HG03469 (cell line): ENCODE data around the gene EME2.

Source experiments
- ATAC-seq: cut with Tn5 transposase; IDR thresholded peaks from one replicate; pipeline ENCODE4 v1.9.1; 2021; ENCODE audit warnings: mild to moderate bottlenecking, moderate library complexity, moderate number of reproducible peaks; ENCODE audit not compliant: unreplicated experiment

The EME2 gene

DNA sequence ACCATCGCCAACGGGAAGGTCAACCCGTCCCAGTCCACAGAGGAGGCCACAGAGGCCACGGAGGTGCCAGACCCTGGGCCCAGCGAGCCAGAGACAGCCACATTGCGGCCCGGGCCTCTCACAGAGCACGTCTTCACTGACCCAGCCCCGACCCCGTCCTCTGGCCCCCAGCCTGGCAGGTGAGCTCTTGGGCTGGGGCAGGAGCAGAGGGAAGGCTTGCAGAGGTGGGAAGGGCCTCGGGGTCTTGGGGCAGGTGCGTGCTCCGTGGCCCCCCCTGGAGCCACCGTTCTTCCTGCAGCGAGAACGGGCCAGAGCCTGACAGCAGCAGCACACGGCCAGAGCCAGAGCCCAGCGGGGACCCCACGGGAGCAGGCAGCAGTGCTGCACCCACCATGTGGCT lies 6.4 kb upstream of the EME2 start:
- ATAC-seq: no peak

DNA sequence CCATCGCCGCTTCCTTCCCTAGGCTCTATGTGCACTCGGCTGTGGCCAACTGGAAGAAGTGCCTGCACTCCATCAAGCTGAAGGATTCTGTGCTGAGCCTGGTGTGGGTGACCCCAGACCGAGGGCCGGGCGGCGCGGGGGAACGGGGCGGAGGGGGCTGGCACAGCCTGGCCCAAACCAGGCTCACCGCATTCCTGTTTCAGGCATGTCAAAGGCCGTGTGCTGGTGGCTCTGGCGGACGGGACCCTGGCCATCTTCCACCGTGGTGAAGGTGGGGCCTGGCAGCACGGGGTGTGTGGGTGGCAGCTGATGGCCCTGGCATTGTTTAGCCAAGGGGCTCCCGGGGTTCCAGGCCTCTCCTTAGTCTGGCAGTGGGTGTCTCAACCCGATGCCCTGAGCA lies 5.9 kb upstream of the EME2 start:
- no peak for ATAC-seq

DNA sequence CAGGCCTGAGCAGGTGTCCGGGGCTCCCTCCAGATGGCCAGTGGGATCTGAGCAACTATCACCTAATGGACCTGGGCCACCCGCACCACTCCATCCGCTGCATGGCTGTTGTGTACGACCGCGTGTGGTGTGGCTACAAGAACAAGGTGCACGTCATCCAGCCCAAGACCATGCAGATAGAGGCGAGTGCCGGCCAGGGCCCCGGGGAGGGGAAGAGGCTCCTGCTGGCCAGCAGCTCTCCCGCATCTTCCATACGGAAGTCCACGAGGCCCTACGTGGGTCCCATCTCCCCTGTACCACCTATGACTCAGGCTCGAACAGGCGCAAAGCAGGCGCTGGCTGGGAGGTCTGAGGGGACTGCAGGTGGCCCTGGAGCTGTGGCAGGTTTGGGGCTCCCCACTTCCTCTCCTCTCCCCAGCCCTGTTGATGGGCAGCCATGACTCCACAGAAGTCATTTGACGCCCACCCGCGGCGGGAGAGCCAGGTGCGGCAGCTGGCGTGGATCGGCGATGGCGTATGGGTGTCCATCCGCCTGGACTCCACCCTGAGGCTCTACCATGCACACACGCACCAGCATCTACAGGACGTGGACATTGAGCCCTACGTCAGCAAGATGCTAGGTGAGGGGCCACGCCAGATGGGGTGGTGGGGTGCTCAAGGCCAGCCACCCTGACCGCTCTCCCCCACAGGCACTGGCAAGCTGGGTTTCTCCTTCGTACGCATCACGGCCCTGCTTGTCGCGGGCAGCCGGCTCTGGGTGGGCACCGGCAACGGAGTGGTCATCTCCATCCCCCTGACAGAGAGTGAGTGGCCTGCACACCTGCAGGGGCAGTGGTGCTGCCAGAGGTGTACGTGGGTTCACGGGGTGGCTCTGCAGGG lies 5.3 kb upstream of the EME2 start:
- ATAC-seq: no peak

DNA sequence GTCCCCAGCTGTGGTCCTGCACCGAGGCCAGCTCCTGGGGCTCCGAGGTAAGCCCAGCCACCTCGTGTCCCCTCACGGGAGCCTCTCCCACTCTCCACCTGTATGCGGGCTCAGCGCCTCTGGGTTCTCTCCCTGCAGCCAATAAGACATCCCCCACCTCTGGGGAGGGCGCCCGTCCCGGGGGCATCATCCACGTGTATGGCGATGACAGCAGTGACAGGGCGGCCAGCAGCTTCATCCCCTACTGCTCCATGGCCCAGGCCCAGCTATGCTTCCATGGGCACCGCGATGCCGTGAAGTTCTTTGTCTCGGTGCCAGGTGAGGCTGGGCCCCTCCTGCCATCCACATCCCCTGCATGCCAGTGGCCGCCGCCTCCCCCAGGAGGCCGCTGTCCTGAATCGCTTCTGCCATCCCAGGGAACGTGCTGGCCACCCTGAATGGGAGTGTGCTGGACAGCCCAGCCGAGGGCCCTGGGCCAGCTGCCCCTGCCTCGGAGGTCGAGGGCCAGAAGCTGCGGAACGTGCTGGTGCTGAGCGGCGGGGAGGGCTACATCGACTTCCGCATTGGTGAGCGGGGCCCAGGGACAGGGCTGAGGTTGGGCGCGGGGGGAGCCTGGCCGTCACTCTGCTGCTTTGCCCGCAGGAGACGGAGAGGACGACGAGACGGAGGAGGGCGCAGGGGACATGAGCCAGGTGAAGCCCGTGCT lies 4.4 kb upstream of the EME2 start:
- no peak for ATAC-seq

DNA sequence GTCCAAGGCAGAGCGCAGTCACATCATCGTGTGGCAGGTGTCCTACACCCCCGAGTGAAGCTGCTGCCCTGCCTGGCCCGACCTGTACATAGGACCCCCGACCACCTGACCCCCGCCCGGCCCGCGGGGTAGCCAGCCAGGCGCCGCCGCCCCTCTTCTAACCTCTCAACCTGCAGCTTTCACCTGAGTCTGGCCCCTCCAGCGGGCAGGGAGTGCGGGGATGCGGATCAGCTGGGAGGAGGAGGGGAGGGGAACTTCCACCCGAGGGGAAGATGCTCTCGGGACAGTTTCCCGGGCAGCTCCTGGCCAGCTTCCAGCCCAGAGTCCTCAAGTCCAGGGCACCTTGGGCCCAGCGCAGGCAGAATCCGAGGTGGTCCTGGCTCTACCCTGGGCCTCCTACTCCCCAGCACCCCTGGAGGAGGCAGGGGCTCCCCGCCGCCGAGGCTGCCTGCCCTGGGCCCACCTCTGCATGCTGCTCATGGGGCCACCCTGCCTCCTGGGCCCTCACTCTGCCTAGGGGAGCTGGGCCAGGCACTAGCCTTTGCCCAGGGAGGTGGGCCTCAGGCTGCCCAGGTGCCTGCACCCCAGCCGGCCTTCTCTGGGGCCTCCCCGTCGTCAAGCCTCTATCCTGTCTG lies 3.7 kb upstream of the EME2 start:
- no peak for ATAC-seq

DNA sequence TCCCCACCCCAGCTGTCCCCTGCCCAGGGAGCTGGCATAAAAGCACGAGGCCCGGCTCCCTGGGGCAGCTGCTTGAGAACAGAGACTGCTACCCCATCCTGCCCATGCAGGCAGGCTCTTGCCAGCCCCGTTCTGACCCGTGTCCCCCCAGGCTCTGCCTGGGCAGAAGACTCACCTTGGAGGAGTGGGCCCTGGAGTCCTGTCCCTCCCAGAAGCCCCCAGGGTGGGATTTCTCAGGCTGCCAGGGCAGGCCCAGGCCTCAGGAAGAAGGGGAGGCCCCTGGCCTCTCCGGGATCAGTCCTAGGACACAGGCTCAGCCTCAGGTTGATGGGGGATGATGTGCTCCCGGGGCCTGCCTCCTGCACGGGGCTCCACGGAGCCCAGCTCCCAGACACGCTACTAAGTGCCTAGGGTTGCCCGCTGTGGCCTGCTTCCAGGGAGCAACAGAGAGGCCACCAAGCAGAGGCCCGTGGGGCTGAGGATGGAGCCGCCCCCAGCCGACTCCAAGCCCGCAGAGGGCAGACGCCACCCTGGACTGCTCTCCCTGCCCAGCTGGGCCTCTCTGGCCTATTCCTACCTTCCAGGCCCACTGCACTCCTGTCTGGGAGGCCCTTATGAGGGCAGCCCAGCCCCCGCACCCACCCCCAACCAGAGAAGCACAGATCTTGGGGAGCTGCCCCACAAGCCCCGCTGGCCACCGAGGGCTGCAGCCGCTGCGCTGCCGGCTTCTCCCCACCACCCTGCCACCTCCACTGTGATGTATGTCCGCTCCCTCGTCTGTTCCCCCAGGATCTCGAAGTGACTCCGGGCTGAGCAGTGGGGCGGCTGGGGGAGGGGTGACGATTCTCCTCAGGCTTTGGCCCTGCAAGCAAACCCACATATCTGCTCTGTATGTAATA lies 3.0 kb upstream of the EME2 start:
- ATAC-seq: no peak

DNA sequence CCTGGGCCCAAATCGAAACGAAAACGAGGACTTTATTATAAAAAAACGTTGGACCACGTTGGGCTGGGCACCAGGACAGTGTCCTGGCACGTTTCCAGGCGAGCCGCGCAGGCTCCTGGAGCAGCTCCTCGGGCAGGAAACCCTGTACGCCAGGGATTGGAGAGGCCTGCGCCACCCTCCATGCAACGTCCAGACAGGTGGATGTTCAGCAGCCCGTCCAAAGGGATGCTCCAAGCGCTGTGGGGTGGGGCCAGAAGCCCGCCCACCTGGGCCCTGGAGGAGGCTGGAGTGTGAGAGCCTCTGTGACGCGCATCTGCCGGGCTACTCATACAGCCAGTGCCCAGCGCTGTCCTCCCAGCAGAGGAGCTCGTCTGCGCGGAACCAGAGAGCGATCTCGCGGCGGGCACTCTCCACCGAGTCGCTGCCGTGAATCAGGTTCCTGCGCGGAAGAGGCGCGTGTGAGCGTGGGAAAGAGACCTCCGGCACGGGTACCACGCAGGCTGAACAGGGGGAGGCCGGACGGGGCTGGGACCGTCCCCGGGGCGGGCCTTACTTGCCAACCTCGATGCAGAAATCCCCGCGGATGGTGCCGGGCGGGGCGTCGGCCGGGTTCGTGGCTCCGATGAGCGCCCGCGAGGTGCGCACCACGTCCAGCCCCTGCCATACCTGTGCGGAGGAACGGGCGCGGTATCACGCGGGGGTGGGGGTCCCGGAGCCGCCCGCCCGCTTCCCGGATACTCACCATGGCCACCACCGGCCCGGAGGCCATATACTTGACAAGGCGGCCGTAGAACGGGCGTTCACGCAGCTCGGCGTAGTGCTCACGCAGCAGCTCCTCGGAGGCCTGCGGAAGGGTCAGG lies 2.1 kb upstream of the EME2 start:
- ATAC-seq: no peak

DNA sequence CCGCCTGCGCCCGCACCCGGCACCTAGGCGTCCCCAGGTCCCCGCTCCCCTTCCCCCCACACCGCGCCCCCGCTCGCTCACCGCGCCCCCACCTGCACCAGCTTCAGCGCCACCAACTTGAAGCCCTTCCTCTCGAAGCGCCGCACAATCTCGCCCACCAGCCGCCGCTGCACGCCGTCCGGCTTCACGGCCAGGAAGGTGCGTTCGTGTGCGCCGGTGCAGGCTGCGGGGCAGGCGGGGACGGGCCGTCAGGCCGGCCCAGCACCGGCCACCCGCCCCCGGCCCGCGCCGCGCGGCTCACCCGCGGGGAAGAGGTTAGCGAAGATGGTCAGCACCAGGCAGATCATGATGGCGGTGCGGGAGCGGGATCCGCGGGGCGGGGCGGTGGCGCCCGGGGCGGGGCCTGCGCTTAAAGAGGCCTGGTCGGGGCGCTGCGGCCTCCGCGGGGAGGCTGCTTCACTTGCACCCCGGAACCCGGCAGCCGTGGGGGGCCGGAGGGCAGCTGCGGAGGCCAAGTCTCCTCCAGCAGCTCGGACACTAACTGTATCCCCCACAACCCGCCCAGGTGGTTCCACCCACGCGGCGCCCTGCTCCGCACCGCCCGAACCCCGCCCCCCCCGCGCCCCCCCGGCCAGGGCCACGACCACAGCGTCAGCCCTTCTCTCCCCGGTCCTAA lies 1.3 kb upstream of the EME2 start, which contains the start of gene NME3:
Gene NME3 (minus strand): TSS at position 356 of the 676 bp plus-strand sequence. CDS start 9 bp downstream, at position 347.
- no peak for ATAC-seq

DNA sequence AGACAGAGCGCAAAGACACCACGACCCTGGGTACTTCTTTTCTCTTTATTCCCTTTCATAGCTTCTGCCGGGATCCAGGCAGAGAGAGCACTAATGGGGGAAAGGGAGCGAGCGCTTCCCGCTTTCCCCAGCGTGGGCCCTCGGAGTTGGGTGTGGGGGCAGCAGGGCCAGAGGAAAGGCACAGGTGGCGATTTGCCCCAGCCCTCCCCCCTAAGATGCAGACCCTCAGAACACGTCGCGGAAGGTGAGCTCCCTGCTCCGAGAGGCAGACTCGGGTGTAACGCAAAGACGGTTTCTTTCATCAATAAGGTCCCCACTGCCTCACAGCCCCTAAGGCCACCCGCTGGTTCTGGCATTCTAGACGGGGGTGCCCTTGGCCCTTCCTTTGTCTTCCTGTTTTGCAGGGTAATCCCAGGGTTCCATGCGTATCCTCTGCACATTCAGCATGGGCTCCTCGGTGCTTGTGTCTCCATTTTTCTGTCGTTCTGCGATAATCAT lies 697 bp upstream of the EME2 start:
- no peak for ATAC-seq

DNA sequence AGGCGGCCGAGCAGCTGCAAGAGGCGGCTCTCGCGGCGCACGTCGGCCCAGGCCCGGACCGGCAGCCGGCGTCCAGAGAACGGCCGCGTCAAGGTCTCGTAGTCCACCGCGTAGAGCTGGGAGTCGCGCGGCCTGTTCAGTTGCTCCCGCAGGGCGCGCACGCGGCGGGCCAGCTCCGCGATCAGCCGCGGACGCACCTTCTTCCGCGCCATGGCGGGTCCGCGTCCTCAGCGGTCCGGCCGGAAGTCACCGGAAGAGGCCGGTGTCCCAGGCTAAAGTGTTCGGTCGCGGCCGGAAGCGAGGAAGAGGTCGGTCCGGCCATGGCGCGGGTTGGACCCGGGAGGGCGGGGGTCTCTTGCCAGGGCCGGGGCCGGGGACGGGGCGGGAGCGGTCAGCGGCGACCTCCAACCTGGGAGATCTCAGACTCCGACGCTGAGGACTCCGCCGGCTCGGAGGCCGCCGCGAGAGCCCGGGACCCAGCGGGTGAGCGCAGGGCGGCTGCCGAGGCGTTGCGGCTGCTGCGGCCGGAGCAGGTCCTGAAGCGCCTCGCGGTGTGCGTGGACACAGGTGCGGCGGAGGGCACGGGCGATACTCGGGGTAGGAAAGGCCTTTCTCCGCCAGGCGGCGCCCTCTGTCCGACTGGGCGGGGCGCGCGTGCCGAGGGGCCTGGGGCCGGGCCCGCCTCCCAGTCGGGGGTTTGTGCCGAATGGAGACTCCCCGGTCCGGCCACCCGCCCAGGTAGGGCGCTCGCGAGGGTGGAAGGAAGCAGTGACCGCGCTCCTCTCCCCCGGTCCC lies 495 bp downstream of the EME2 start, which contains the start of gene MRPS34:
Gene MRPS34 (minus strand): TSS at position 227 of the 795 bp plus-strand sequence. CDS start 15 bp downstream, at position 212.
- ATAC-seq: no peak

DNA sequence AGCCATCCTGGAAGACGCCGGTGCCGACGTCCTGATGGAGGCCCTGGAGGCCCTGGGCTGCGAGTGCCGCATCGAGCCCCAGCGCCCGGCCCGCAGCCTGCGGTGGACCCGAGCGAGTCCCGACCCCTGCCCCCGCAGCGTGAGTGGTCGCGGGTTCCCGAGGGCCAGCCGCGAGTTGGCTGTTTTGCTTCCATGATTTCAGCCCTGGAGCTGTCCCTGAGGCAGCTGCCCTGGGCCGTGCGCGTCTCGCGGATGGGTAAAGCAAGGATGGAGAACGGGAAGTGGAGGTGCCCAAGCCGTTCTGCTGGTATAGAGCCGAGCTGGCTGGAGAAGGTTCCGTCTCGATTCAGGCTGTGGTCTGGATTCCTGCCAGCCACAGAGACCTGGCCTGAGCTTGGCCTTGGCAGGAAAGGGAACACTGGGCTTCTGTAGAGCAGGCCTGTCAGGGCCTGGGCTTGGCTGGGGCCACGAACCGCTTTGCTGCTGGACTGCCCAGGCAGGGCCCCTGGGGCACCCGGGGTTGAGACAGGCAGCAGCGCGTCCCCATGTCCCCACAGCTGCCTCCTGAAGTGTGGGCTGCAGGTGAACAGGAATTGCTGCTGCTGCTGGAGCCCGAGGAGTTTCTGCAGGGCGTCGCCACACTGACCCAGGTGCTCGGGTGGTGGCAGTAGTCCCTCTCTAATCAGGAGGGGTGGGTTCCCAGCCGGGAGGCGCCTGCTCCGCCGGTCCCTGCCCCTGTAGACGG lies 1.3 kb downstream of the EME2 start:
- ATAC-seq: no peak

DNA sequence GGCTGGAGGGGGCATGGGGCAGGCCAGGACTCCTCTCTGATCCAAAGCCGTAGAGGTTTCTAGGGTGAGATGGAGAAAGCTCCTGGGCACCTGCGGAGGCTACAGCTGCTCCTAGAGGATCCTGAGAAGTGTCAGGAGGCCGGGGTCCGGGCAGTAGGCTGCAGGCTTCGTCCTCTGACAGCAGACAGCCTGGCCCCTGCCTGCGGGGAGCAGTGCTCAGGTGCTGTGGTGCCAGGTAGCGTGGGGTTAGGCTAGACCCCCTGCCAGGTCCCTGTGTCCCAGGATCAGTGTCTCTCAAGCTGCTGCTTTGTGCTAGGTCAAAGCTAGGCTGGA lies 1.8 kb downstream of the EME2 start:
- ATAC-seq: no peak

DNA sequence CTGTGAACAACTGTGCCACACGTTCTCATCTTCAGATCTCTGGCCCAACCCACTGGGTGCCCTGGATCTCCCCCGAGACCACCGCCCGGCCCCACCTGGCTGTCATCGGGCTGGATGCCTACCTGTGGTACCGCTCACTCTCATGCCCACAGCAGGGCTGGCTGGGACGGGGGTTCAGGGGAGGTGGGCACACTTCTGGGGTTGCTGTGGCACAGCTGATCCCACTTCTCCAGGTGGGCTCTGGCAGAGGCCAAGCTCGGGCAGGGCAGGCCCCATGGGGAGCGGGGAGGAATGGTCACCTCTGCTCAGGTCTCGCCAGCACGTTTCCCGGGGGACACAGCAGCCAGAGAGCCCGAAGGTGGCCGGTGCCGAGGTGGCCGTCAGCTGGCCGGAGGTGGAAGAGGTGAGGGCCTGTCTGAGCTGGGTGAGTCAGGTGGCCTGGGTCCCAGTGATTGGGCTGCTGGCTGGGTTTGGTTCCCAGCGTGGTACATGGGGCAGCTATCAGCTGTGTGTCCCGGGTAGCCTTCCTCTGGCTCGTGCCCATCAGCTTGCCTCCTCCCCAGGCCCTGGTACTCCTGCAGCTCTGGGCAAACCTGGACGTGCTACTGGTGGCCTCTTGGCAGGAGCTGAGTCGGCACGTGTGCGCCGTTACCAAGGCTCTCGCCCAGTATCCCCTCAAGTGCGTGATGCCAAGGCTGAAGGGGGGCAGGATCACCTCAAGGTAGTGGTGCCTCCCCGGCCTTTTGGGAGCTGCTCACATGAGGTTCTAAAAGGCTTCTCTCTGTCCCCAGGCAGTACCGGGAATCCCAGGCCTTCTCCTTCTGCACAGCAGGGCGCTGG lies 2.6 kb downstream of the EME2 start:
- ATAC-seq: no peak

DNA sequence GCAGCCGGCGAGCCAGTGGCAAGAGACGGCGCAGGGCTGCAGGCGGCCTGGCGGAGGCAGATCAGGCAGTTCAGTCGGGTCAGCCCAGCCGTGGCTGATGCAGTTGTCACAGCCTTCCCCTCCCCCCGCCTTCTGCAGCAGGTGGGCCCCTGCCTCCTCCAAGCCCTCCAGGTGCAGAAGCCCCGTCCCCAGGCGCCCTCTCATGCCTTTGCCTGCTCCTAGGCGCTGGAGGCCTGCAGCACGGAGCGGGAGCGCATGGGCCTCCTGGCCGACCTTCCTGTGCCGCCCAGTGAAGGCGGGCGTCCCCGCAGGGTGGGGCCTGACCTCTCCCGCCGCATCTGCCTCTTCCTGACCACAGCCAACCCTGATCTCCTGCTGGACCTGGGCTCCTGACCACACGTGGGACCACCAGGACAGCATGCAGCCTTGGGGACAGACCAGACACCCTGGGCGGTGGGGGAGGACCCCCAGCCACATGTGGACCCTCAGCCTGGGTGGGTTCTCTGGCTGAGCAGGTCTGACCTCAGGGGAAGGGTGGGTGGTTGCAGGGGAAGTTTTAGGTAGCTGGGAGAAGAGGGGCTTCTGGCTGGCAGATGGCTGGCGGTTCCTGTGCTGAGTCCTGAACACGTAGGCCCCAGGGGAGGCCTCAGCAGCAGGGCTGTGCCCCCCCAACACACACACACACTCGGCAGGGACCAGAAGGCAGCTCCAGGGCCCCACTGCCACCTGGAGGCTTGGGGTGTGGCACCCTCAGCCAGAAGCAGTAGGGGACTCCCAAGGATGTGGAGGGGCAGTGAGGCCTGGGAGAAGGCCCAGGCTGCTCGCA lies 3.4 kb downstream of the EME2 start:
- no peak for ATAC-seq

DNA sequence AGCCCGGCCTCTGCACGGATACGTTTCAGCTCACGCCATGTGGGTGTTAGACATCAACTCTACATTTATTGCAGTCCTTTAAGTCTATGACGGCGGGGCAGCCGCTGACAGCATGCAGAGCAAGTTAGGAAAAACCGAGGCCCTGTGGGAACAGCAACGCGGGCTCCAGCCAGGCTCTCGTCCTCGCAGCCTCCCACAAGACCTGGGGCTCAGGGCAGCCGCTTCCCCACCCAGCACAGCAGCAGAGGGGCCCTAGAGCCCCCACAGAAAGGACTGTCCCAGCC lies 4.0 kb downstream of the EME2 start:
- ATAC-seq: no peak

DNA sequence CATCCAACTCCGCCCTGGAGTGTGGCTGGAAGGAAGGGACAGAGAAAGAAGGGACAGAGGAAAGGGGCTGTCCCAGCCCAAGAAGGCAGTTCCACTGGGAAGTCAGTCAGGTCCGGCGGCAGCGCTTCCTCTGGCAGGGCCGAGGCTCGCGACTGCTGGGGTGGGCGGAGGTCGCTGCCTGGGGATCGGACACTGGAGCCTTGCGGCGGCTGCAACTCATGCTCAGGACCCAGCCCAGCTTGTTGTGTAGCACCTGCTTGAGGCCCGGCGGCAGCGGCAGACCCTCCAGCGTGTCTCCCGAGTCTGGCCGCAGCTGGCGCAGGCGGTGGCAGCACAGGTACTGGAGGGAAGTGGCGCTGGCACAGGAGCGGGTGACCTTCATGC lies 4.4 kb downstream of the EME2 start:
- no peak for ATAC-seq
